GM13977 (cell line): ENCODE data around the gene VEGFB.
"Not testable (repeated sequence)": the region's sequence is repeated elsewhere in the genome, so short reads cannot be mapped to it uniquely, and the experiment has no call there.

Source experiments
- DNase-seq: peaks from one replicate; pipeline ENCODE4 v3.0.0; 2012; ENCODE audit warnings: low spot score
- CTCF ChIP-seq: IDR thresholded peaks from 2 replicates; pipeline ENCODE4 v1.5.1; 2012; ENCODE audit warnings: mild to moderate bottlenecking, control low read depth; ENCODE audit not compliant: insufficient read depth; ENCODE audit errors: extremely low read depth, missing control alignments
- in situ Hi-C: fragments of 300-500 bp; cut with MboI; formaldehyde crosslinking; loops from one replicate; pipeline ENCODE4 v1.12.0; 2022; ENCODE audit warnings: low sequenced_read_pairs, low pct_unique_long_range_greater_than_20kb, mixed read lengths, inconsistent platforms; ENCODE audit not compliant: unreplicated experiment

The VEGFB gene

GRCh38 chr11:64245797-64246620, 11.6 kb downstream of the VEGFB start:
- in situ Hi-C loops: no loop called here
- DNase-seq: no peak
- TF ChIP-seq CTCF: no peak

DNA sequence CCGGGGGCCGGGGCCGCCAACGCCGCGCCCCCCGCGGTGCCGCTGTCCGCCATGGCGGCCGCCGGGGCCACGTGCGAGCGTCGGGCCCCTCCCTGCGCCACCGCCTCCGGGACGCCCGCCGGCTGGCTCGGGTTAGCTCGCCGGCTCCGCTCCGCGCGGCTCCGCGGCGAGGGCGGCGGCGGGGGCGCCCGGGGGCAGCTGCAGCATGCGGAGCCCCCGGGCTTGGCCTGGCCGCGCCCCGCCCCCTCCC, 12.2 kb downstream of the VEGFB start:
- in situ Hi-C loops, DNase-seq: not testable (repeated sequence)

GRCh38 chr11:64246871-64247728, 12.7 kb downstream of the VEGFB start, which contains the start of gene PPP1R14B:
Gene PPP1R14B, minus strand, starts transcription at chr11:64246943. Its CDS starts 270 bp downstream, at chr11:64246673.
- DNase-seq: peak; percentile 91
- in situ Hi-C loops: no loop called here

DNA sequence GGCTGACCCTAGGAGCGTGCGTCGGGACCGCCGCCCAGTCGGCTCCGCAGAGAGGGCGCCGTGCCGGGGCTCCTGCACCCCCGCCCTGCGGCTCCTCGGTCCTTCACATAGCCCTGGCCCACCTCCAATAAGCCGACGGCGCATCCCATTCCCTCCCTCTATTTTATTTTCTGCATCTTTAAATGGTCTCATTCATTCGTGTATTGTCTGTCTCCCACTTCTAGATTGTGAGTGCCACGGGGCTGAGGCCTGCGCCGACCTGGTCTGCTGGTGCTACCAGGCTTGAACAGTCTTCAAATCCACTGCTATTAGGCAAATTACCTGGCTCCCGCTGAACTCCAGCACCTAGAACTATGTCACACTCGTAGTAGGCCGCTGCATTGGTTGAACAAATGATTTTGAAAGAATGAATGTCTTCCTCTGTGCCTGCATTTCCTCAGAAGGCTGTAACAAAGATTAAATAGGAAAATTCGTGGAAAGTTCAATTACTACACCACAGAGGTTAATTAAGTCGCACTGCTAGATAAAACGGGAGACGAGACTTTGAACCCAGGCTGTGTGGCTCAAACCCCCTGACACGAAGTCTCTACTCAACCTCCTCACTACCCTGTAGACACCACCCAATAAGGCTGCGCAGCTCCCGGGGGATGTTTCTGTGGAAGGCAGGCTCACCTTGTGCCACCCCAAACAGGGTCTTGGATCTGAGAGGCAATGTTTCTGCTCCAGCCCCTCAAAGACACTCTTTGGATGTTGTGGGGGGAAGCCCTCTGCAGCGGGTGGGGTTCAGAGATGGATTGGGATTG, 13.5 kb downstream of the VEGFB start:
- no peak for TF ChIP-seq CTCF
- no peak for DNase-seq
- in situ Hi-C loops: no loop called here

More at GRCh38 chr11:64246871-64247728, 12.7 kb downstream of the VEGFB start, which contains the start of gene PPP1R14B:
- no peak for TF ChIP-seq CTCF

GRCh38 chr11:64248578-64248977, 14.2 kb downstream of the VEGFB start:
- DNase-seq: no peak
- in situ Hi-C loops: no loop called here
- TF ChIP-seq CTCF: no peak

GRCh38 chr11:64249038-64249437, 14.7 kb downstream of the VEGFB start:
- in situ Hi-C loops: no loop called here
- TF ChIP-seq CTCF: no peak
- no peak for DNase-seq
